ENCODE measurements around the gene MOSPD3. TPM values are rescaled to one million over a fixed set of nuclear protein-coding genes. Genes with fewer than 3 reads are reported as not detected.

MOSPD3 gene
- polyA plus RNA-seq, 1 experiment: 15.0 TPM

- ChIA-PET CTCF (no interaction called here), POLR2A (no interaction called here)
- H3K4me3 ChIP-seq (ENCODE audit: low read depth, low read length): no peak overlapping the region
- DNase-seq (ENCODE audit: low read depth): no peak
- H3K27me3 ChIP-seq (ENCODE audit: control insufficient read depth, insufficient read depth, low read length): no peaks in the 10 kb centered on the region
- TF ChIP-seq CTCF (IDR thresholded peaks at IDR 0.05; ENCODE audit: insufficient read depth, low read depth, low read length): no peak
- H3K36me3 ChIP-seq (ENCODE audit: control insufficient read depth, insufficient read depth, low read length): peaks cover 21% of the 10 kb centered on the region
Observed at GRCh38 chr7:100609958-100610357, 2.4 kb upstream of the MOSPD3 start.

- no peaks in the 10 kb centered on the region for H3K27me3 ChIP-seq (ENCODE audit: control insufficient read depth, insufficient read depth, low read length)
- peak overlapping the region; percentile 83 for H3K4me3 ChIP-seq (ENCODE audit: low read depth, low read length)
- ChIA-PET CTCF (interaction anchor here (0.6 to 2.9 kb wide), 12 partner anchors 11 to 239 kb away, joined by 3 to 16 read pairs (median 4); partner anchors contain the start of genes PCOLCE, POP7 and SLC12A9), POLR2A (interaction anchor here (0.7 to 1.3 kb wide), 5 partner anchors 10 to 277 kb away, joined by 3 to 9 read pairs (median 4); partner anchors contain the start of gene UFSP1)
- TF ChIP-seq CTCF (IDR thresholded peaks at IDR 0.05; ENCODE audit: insufficient read depth, low read depth, low read length): peak; percentile 33; the same call in 1 of the 2 replicates
- H3K36me3 ChIP-seq (ENCODE audit: control insufficient read depth, insufficient read depth, low read length): peaks cover 2% of the 10 kb centered on the region
- no peak for DNase-seq (ENCODE audit: low read depth)
Observed at GRCh38 chr7:100612730-100613390, 520 bp downstream of the MOSPD3 start.

GRCh38 chr7:100613412-100614175, 1.3 kb downstream of the MOSPD3 start:
- TF ChIP-seq CTCF (IDR thresholded peaks at IDR 0.05; ENCODE audit: insufficient read depth, low read depth, low read length): no peak
- CTCF ChIA-PET: interaction anchor here (1.7 to 2.9 kb wide), 4 partner anchors 10 to 144 kb away, joined by 6 to 16 read pairs (median 8); partner anchors contain the start of gene POP7
- no peak for DNase-seq (ENCODE audit: low read depth)
- no peaks in the 10 kb centered on the region for H3K27me3 ChIP-seq (ENCODE audit: control insufficient read depth, insufficient read depth, low read length)
- POLR2A ChIA-PET: interaction anchor here (0.6 kb wide), 1 partner anchor 98 kb away, joined by 4 read pairs; no protein-coding TSS in a partner anchor
- H3K4me3 ChIP-seq (ENCODE audit: low read depth, low read length): peak overlapping the region; percentile 83
- H3K36me3 ChIP-seq (ENCODE audit: control insufficient read depth, insufficient read depth, low read length): no peaks in the 10 kb centered on the region; the same call in 1 of the 2 replicates

- POLR2A ChIA-PET: interaction anchor here (0.6 kb wide), 1 partner anchor 97 kb away, joined by 4 read pairs; no protein-coding TSS in a partner anchor
- no peak for DNase-seq (ENCODE audit: low read depth)
Observed at GRCh38 chr7:100614308-100614861, 2.0 kb downstream of the MOSPD3 start.

More at GRCh38 chr7:100614308-100614861, 2.0 kb downstream of the MOSPD3 start:
- H3K4me3 ChIP-seq (ENCODE audit: low read depth, low read length): no peak overlapping the region
- no peaks in the 10 kb centered on the region for H3K27me3 ChIP-seq (ENCODE audit: control insufficient read depth, insufficient read depth, low read length)
- TF ChIP-seq CTCF (IDR thresholded peaks at IDR 0.05; ENCODE audit: insufficient read depth, low read depth, low read length): no peak
- CTCF ChIA-PET: interaction anchor here (1.7 to 2.9 kb wide), 3 partner anchors 10 to 91 kb away, joined by 6 to 16 read pairs (median 8); partner anchors contain the start of gene POP7
- H3K36me3 ChIP-seq (ENCODE audit: control insufficient read depth, insufficient read depth, low read length): no peaks in the 10 kb centered on the region; the same call in 1 of the 2 replicates

Data from BJ (cell line).